Measurements from ENCODE around the gene GYPC.

- no peak for TF ChIP-seq EZH2phosphoT487 (IDR thresholded peaks at IDR 0.05; ENCODE audit: insufficient read depth, low read depth)
- no peak for TF ChIP-seq EZH2 (IDR thresholded peaks at IDR 0.05; ENCODE audit: insufficient read depth, poor library complexity, severe bottlenecking)
These were observed 67.4 kb downstream of the GYPC start for GRCh38 chr2:126723281-126723815.

Measured in GM23248 (cell line).